Mesendoderm (in vitro differentiated cells): ENCODE data around the gene DMRTA2.

Source experiments
- DNase-seq: peaks from one replicate; pipeline ENCODE4 v3.0.0; 2013
- H2AK5ac ChIP-seq: 2 replicates; pipeline ENCODE4 v1.6.1; 2013; ENCODE audit warnings: low read length, inconsistent platforms
- H2BK120ac ChIP-seq: 2 replicates; pipeline ENCODE4 v1.6.1; 2013; ENCODE audit warnings: low read depth, mild to moderate bottlenecking, low read length, moderate library complexity, mixed read lengths
- H2BK15ac ChIP-seq: replicated peaks from 2 replicates; pipeline ENCODE4 v1.6.1; 2013; ENCODE audit warnings: low read depth, mild to moderate bottlenecking, moderate library complexity
- H2BK5ac ChIP-seq: 2 replicates; pipeline ENCODE4 v1.6.1; 2013; ENCODE audit warnings: low read length, inconsistent platforms
- H3K18ac ChIP-seq: 2 replicates; pipeline ENCODE4 v1.6.1; 2013; ENCODE audit warnings: mild to moderate bottlenecking, low read length, mixed read lengths
- H3K23ac ChIP-seq: one replicate; pipeline ENCODE4 v1.6.1; 2013; ENCODE audit warnings: low read length
- H3K27ac ChIP-seq: 2 replicates; pipeline ENCODE4 v1.5.1; 2013; ENCODE audit warnings: low read depth, mild to moderate bottlenecking, inconsistent platforms, low read length, moderate library complexity
- H3K27me3 ChIP-seq: 2 replicates; pipeline ENCODE4 v1.6.1; 2013; ENCODE audit warnings: low read length, control low read depth, mild to moderate bottlenecking, inconsistent platforms; ENCODE audit not compliant: insufficient read depth, poor library complexity
- H3K36me3 ChIP-seq: 2 replicates; pipeline ENCODE4 v1.6.1; 2013; ENCODE audit warnings: low read length, inconsistent platforms; ENCODE audit not compliant: control insufficient read depth, insufficient read depth
- H3K4ac ChIP-seq: one replicate; pipeline ENCODE4 v1.6.1; 2013; ENCODE audit warnings: low read depth, mild to moderate bottlenecking, low read length, moderate library complexity
- H3K4me1 ChIP-seq: 2 replicates; pipeline ENCODE4 v1.6.1; 2013; ENCODE audit warnings: low read depth, low read length, inconsistent platforms; ENCODE audit not compliant: control insufficient read depth
- H3K4me2 ChIP-seq: 2 replicates; pipeline ENCODE4 v1.6.1; 2013; ENCODE audit warnings: low read length
- H3K4me3 ChIP-seq: 2 replicates; pipeline ENCODE4 v1.5.1; 2013; ENCODE audit warnings: mild to moderate bottlenecking, low read length
- H3K56ac ChIP-seq: one replicate; pipeline ENCODE4 v1.6.1; 2013; ENCODE audit warnings: low read length
- H3K79me1 ChIP-seq: 2 replicates; pipeline ENCODE4 v1.6.1; 2013; ENCODE audit warnings: low read length, inconsistent platforms
- H3K79me2 ChIP-seq: 2 replicates; pipeline ENCODE4 v1.6.1; 2013; ENCODE audit warnings: mild to moderate bottlenecking, low read length; ENCODE audit not compliant: control insufficient read depth, insufficient read depth
- H3K9ac ChIP-seq: 2 replicates; pipeline ENCODE4 v1.6.1; 2013; ENCODE audit warnings: low read length, inconsistent platforms
- H4K5ac ChIP-seq: one replicate; pipeline ENCODE4 v1.6.1; 2013; ENCODE audit warnings: low read length
- H4K8ac ChIP-seq: one replicate; pipeline ENCODE4 v1.6.1; 2013; ENCODE audit warnings: low read depth, mild to moderate bottlenecking, control low read depth, low read length, moderate library complexity
- WGBS: extraction: QIAGEN DNeasy Blood & Tissue Kit; methylation state at CpG from one replicate; pipeline ENCODE4 v1.1.7; 2013; ENCODE audit warnings: low lambda C conversion rate, missing lambda C conversion rate; ENCODE audit not compliant: insufficient coverage; ENCODE audit errors: extremely low coverage; 5-methylcytosine and 5-hydroxymethylcytosine counted together

Gene DMRTA2

DNA sequence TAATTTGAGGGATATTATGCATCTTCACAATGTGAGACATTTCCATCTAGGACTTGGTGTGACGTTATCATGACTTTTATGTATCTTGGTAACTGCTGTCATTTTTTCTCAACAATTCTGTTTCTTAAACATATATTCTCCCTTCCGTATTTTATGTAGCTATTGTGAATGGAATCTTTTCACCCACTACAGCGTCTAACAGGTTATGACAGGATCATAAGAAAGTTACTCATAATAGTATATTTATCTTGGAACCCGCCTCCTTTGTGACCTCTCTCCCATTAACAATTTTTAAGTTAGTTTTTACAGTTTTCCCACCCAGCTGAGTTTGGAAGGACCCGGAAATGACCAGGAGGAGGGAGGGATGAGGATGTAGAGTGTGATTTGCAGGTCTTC lies 6.8 kb upstream of the DMRTA2 start:
- Histone ChIP-seq H3K4me1 (peaks cover 2% of the 10 kb centered on the region), H4K8ac (no peak overlapping the region), H3K4me2 (peak overlapping the region; percentile 74), H3K79me1 (no peaks in the 10 kb centered on the region), H3K27me3 (peaks cover 59% of the 10 kb centered on the region), H3K36me3 (no peaks in the 10 kb centered on the region), H2AK5ac (no peak overlapping the region), H3K56ac (no peak overlapping the region), H3K23ac (no peak overlapping the region), H3K27ac (no peak overlapping the region), H2BK15ac (no peak overlapping the region), H3K79me2 (no peaks in the 10 kb centered on the region), H3K9ac (no peak overlapping the region), H4K5ac (no peak overlapping the region), H2BK120ac (no peak overlapping the region), H3K18ac (no peak overlapping the region), H3K4me3 (no peak overlapping the region), H2BK5ac (no peak overlapping the region), H3K4ac (no peak overlapping the region)
- no CpG with 5 or more reads among the region's 5 CpGs for WGBS
- DNase-seq = no peak

- Histone ChIP-seq H3K18ac (no peak overlapping the region), H3K36me3 (no peaks in the 10 kb centered on the region), H3K79me1 (no peaks in the 10 kb centered on the region), H3K27ac (no peak overlapping the region), H3K9ac (no peak overlapping the region), H3K4ac (no peak overlapping the region), H2AK5ac (no peak overlapping the region), H4K8ac (no peak overlapping the region), H3K4me1 (peaks cover 2% of the 10 kb centered on the region), H2BK5ac (no peak overlapping the region), H3K27me3 (peaks cover 70% of the 10 kb centered on the region), H3K4me2 (peak overlapping the region; percentile 25), H3K79me2 (no peaks in the 10 kb centered on the region), H3K23ac (no peak overlapping the region), H3K56ac (no peak overlapping the region), H2BK120ac (no peak overlapping the region), H4K5ac (no peak overlapping the region), H3K4me3 (no peak overlapping the region), H2BK15ac (no peak overlapping the region)
- no CpG with 5 or more reads among the region's 35 CpGs for WGBS
- peak; percentile 65 for DNase-seq
These were observed 4.9 kb upstream of the DMRTA2 start for GRCh38 chr1:50427818-50428779.

GRCh38 chr1:50427086-50427817 lies 4.0 kb upstream of the DMRTA2 start:
- no peak overlapping the region for H2BK120ac ChIP-seq
- H3K27me3 ChIP-seq = peaks cover 75% of the 10 kb centered on the region
- H4K5ac ChIP-seq = no peak overlapping the region
- H2AK5ac ChIP-seq = no peak overlapping the region
- H3K18ac ChIP-seq = no peak overlapping the region
- H3K9ac ChIP-seq = no peak overlapping the region
- no peak overlapping the region for H3K27ac ChIP-seq
- H3K4ac ChIP-seq = no peak overlapping the region
- peak; percentile 59 for DNase-seq
- H3K23ac ChIP-seq = no peak overlapping the region
- H3K56ac ChIP-seq = no peak overlapping the region
- H2BK15ac ChIP-seq = no peak overlapping the region
- H3K4me2 ChIP-seq = peak overlapping the region; percentile 47
- H3K4me3 ChIP-seq = no peak overlapping the region
- no CpG with 5 or more reads among the region's 44 CpGs for WGBS
- H3K79me1 ChIP-seq = no peaks in the 10 kb centered on the region
- H2BK5ac ChIP-seq = no peak overlapping the region
- H3K79me2 ChIP-seq = no peaks in the 10 kb centered on the region
- H4K8ac ChIP-seq = no peak overlapping the region
- no peaks in the 10 kb centered on the region for H3K36me3 ChIP-seq
- H3K4me1 ChIP-seq = peaks cover 4% of the 10 kb centered on the region

- H3K9ac ChIP-seq = no peak overlapping the region
- H4K8ac ChIP-seq = no peak overlapping the region
- no peaks in the 10 kb centered on the region for H3K79me2 ChIP-seq
- no peak overlapping the region for H2AK5ac ChIP-seq
- no peaks in the 10 kb centered on the region for H3K36me3 ChIP-seq
- H2BK15ac ChIP-seq = no peak overlapping the region
- no peaks in the 10 kb centered on the region for H3K79me1 ChIP-seq
- no peak overlapping the region for H3K56ac ChIP-seq
- H3K4ac ChIP-seq = peak overlapping the region; percentile 4
- no peak overlapping the region for H2BK5ac ChIP-seq
- no peak overlapping the region for H3K4me2 ChIP-seq
- no peak overlapping the region for H3K18ac ChIP-seq
- no peak overlapping the region for H3K27ac ChIP-seq
- peaks cover 4% of the 10 kb centered on the region for H3K4me1 ChIP-seq
- H4K5ac ChIP-seq = no peak overlapping the region
- no CpG with 5 or more reads among the region's 28 CpGs for WGBS
- no peak overlapping the region for H3K4me3 ChIP-seq
- DNase-seq = peak; percentile 4
- no peak overlapping the region for H2BK120ac ChIP-seq
- peaks cover 76% of the 10 kb centered on the region for H3K27me3 ChIP-seq
- H3K23ac ChIP-seq = no peak overlapping the region
These were observed 3.5 kb upstream of the DMRTA2 start for GRCh38 chr1:50426702-50427085.

DNA sequence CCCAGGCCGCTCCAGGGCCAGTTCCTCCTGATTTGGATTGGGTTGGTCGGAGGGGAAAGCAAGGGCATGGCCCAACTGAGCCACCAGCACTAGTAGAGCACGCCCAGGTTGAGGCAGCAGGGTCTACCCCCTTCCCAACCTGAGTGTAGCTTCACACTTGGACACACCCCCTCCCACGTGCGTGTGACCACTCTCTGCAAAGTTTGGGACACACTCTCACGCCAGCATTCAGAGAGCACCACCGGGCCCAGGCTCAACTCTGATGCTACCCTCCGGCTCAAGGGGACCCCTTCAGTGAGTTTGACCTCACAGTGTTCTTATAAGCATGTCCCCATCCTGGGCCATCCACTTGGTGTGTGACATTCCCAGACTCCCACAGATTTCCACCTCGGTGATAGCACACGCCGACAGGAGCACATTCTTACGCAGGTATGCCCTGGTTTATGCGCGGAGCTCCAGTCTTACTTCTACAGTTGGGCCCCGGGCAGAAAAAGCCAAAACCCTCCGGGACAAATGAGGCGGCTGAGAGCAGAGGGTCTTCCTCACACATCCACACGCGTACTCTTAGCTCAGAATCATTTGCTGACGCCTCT lies 3.0 kb upstream of the DMRTA2 start:
- no peak overlapping the region for H2BK15ac ChIP-seq
- H3K79me1 ChIP-seq = no peaks in the 10 kb centered on the region
- peak; percentile 7 for DNase-seq
- H3K56ac ChIP-seq = no peak overlapping the region
- H3K9ac ChIP-seq = no peak overlapping the region
- H3K4me3 ChIP-seq = no peak overlapping the region
- no peak overlapping the region for H2BK5ac ChIP-seq
- H3K4me1 ChIP-seq = peaks cover 4% of the 10 kb centered on the region
- no peaks in the 10 kb centered on the region for H3K36me3 ChIP-seq
- H3K4ac ChIP-seq = no peak overlapping the region
- no peaks in the 10 kb centered on the region for H3K79me2 ChIP-seq
- peaks cover 76% of the 10 kb centered on the region for H3K27me3 ChIP-seq
- H3K4me2 ChIP-seq = no peak overlapping the region
- H4K8ac ChIP-seq = no peak overlapping the region
- H2AK5ac ChIP-seq = no peak overlapping the region
- no CpG with 5 or more reads among the region's 20 CpGs for WGBS
- H3K23ac ChIP-seq = no peak overlapping the region
- no peak overlapping the region for H4K5ac ChIP-seq
- no peak overlapping the region for H2BK120ac ChIP-seq
- H3K27ac ChIP-seq = no peak overlapping the region
- no peak overlapping the region for H3K18ac ChIP-seq
